Measurements from ENCODE around the gene CAPN1. TPM values are rescaled to one million over a fixed set of nuclear protein-coding genes. Genes with fewer than 3 reads are reported as not detected.

The CAPN1 gene
- total and polyA plus RNA-seq, 2 of the 13 experiments (the other 11 are each of a cell fraction or from before 2014, with no cell fraction given), result 57.3 to 82.6 TPM

DNA sequence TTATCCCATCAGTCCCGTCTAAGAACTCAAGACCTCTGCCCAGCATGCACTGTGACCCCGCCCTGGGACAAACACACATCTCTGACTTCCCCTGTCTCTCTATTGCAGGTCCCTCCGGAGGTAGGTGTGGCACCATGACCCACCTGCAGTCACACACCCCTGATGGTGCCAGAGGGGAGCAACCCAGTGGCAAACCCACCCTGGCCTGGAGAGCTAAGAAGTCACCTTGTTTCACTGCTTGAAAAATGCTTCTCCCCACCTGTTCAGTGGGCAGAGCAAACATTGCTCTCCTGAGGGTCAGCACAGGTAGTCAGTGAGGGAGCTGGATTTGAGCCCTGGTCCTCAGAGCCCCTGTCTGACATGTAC is 23.9 kb downstream of the CAPN1 start:
- H3K9me3 ChIP-seq (ENCODE audit: low read length), result no peaks in the 10 kb centered on the region
- no peak for FAIRE-seq
- ATAC-seq, result no peak
- no peaks in the 10 kb centered on the region for H3K4me1 ChIP-seq (ENCODE audit: insufficient read depth, low read length)
- H3K9ac ChIP-seq (ENCODE audit: insufficient read depth, low read depth, low read length), result no peak overlapping the region
- in situ Hi-C loops (cut with HindIII; ENCODE audit: extremely low pct_ligation_motif_present, low pct_unique_long_range_greater_than_20kb), result no loop called here
- no peak overlapping the region for H2AFZ ChIP-seq (ENCODE audit: low read length)
- H4K20me1 ChIP-seq (ENCODE audit: insufficient read depth, low read length), result no peaks in the 10 kb centered on the region
- ChIA-PET CTCF (ENCODE audit: low intra/inter-chr PET ratio, low total read pairs) (interaction anchor here (1.1 to 1.8 kb wide), 3 partner anchors 45 to 61 kb away, joined by 5 to 7 read pairs (median 7); no protein-coding TSS in a partner anchor), POLR2A (no interaction called here)
- intact Hi-C loops (cut with micrococcal nuclease; ENCODE audit: unreplicated experiment), result loop anchor here (2.0 kb wide), 1 partner anchor 49 kb away; no protein-coding TSS in a partner anchor
- H3K4me3 ChIP-seq (replicated peaks in 1 of 3; ENCODE audit: insufficient read depth in 1 of 3, low read depth in 2 of 3, low read length in 3 of 3), result no peak overlapping the region
- no peaks in the 10 kb centered on the region for H3K27me3 ChIP-seq (ENCODE audit: control insufficient read depth in 1 of 2, insufficient read depth in 2 of 2, low read length in 2 of 2)
- no peak for DNase-seq (ENCODE audit: low spot score)
- H3K4me2 ChIP-seq (ENCODE audit: low read depth, low read length), result no peak overlapping the region
- no peaks in the 10 kb centered on the region for H3K79me2 ChIP-seq (ENCODE audit: insufficient read depth, low read length)
- BruUV-seq (replicated peaks), result no TSS peak
- no peak overlapping the region for H3K27ac ChIP-seq (ENCODE audit: extremely low read length, insufficient read depth, low read length)
- H3K36me3 ChIP-seq (replicated peaks in 1 of 2; ENCODE audit: control insufficient read depth in 1 of 2, insufficient read depth in 2 of 2, low read length in 2 of 2), result peaks cover 27 to 43% of the 10 kb centered on the region in 2 experiments
- WGBS (ENCODE audit: low lambda C conversion rate), result 80% methylated on average over 3 of the region's 3 CpGs
- TF ChIP-seq ZNF383 (CRISPR knock-in tag; IDR thresholded peaks at IDR 0.05; ENCODE audit: borderline replicate concordance) (no peak), USF2 (IDR thresholded peaks at IDR 0.05; ENCODE audit: low read depth, low read length) (no peak), USF2 (CRISPR knock-in tag; IDR thresholded peaks at IDR 0.05; ENCODE audit: borderline replicate concordance) (no peak), ZNF841 (CRISPR knock-in tag; IDR thresholded peaks at IDR 0.05; ENCODE audit: borderline replicate concordance) (no peak), ZNF224 (CRISPR knock-in tag; IDR thresholded peaks at IDR 0.05) (no peak), ZNF704 (CRISPR knock-in tag; IDR thresholded peaks at IDR 0.05; ENCODE audit: borderline replicate concordance) (no peak), PPARG (CRISPR knock-in tag; conservative IDR thresholded peaks at IDR 0.05) (no peak), ZNF598 (CRISPR knock-in tag; IDR thresholded peaks at IDR 0.05; ENCODE audit: borderline replicate concordance) (no peak), GABPA (IDR thresholded peaks at IDR 0.05; ENCODE audit: low read depth, low read length) (no peak), GABPA (CRISPR knock-in tag; IDR thresholded peaks at IDR 0.05; ENCODE audit: low read depth) (no peak), TFE3 (CRISPR knock-in tag; IDR thresholded peaks at IDR 0.05) (no peak), SYNCRIP (IDR thresholded peaks at IDR 0.05; ENCODE audit: insufficient read depth, low read depth, low read length) (no peak), ZNF510 (CRISPR knock-in tag; IDR thresholded peaks at IDR 0.05; ENCODE audit: low read depth) (no peak), KDM2A (CRISPR knock-in tag; IDR thresholded peaks at IDR 0.05; ENCODE audit: borderline replicate concordance, low read depth) (no peak)
- TF ChIP-seq, protein P1, sequence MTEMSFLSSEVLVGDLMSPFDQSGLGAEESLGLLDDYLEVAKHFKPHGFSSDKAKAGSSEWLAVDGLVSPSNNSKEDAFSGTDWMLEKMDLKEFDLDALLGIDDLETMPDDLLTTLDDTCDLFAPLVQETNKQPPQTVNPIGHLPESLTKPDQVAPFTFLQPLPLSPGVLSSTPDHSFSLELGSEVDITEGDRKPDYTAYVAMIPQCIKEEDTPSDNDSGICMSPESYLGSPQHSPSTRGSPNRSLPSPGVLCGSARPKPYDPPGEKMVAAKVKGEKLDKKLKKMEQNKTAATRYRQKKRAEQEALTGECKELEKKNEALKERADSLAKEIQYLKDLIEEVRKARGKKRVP (CRISPR knock-in tag; IDR thresholded peaks at IDR 0.05), result no peak
- TF ChIP-seq, protein P2, sequence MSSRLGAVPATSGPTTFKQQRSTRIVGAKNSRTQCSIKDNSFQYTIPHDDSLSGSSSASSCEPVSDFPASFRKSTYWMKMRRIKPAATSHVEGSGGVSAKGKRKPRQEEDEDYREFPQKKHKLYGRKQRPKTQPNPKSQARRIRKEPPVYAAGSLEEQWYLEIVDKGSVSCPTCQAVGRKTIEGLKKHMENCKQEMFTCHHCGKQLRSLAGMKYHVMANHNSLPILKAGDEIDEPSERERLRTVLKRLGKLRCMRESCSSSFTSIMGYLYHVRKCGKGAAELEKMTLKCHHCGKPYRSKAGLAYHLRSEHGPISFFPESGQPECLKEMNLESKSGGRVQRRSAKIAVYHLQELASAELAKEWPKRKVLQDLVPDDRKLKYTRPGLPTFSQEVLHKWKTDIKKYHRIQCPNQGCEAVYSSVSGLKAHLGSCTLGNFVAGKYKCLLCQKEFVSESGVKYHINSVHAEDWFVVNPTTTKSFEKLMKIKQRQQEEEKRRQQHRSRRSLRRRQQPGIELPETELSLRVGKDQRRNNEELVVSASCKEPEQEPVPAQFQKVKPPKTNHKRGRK (CRISPR knock-in tag; IDR thresholded peaks at IDR 0.05), result no peak
